HCT116 (cell line): Measurements from ENCODE around the gene FCN1. TPM values are rescaled to one million over a fixed set of nuclear protein-coding genes. Genes with fewer than 3 reads are reported as not detected.
"Not testable (repeated sequence)": the region's sequence is repeated elsewhere in the genome, so short reads cannot be mapped to it uniquely, and the experiment has no call there.

ENCODE experiments used
- ATAC-seq: fragments of 200-7000 bp; cut with Tn5 transposase; 2 replicates; pipeline ENCODE4 v1.9.1; 2020; ENCODE audit warnings: mild to moderate bottlenecking, moderate library complexity
- BruUV-seq: library from RNA; stranded (reverse); fragments of 400-500 nt; replicated peaks from 2 replicates; lab custom pipeline; 2021; lab: Mats Ljungman, UMichigan
- CTCF ChIA-PET: fragments of 300-600 bp; sonication (Branson Sonifier 250); formaldehyde crosslinking; loops from one replicate; lab custom pipeline; 2021; ENCODE audit warnings: antibody characterized with exemption; lab: Charles Lee
- POLR2A ChIA-PET: fragments of 300-600, 350-600 bp; sonication (Branson Sonifier 250); formaldehyde crosslinking; loops from one replicate; lab custom pipeline; 2021; ENCODE audit warnings: antibody characterized with exemption; lab: Charles Lee
- RAD21 ChIA-PET, 2 experiments: fragments of 300-600 bp; sonication (Branson Sonifier 250); formaldehyde crosslinking; loops; one replicate each; lab custom pipeline; 2023; ENCODE audit warnings: low total read pairs in 2 of 2; ENCODE audit not compliant: uncharacterized antibody in 2 of 2, unreplicated experiment in 2 of 2, low non-redundant PET in 1 of 2; lab: Charles Lee
- DNase-seq: peaks from one replicate; pipeline ENCODE4 v3.0.0-alpha.2; 2010; ENCODE audit warnings: low read depth, low spot score
- H2AFZ ChIP-seq: fragments of 200-600 bp; shearing (Covaris generic), sonication (generic); 2 replicates; pipeline ENCODE4 v1.6.1; 2017; ENCODE audit warnings: low read depth, mixed run types, mixed read lengths, antibody characterized with exemption, low read length; ENCODE audit not compliant: poor library complexity, severe bottlenecking
- H3K27ac ChIP-seq: 2 replicates; pipeline ENCODE4 v1.5.1; 2012; ENCODE audit warnings: low read depth, low read length
- H3K27me3 ChIP-seq: fragments of 200-600 bp; sonication (generic); 2 replicates; pipeline ENCODE4 v1.6.1; 2016; ENCODE audit warnings: mixed run types, low read length, mixed read lengths; ENCODE audit not compliant: insufficient read depth
- H3K36me3 ChIP-seq, 2 experiments: fragments of 200-500 bp in 1 of 2; fragments of 200-600 bp in 1 of 2; sonication (Bioruptor generic) in 1 of 2; sonication (generic) in 1 of 2; 2 replicates each; pipeline versions ENCODE4 v1.5.1 to v1.6.1; 2014 to 2016; ENCODE audit warnings: low read length in 2 of 2, inconsistent platforms in 1 of 2, mixed read lengths in 1 of 2, mixed run types in 1 of 2; ENCODE audit not compliant: insufficient read depth in 2 of 2, control insufficient read depth in 1 of 2
- H3K4me1 ChIP-seq, 2 experiments: fragments of 200-600 bp in 1 of 2; sonication (generic) in 1 of 2; 2 replicates each; pipeline versions ENCODE4 v1.5.1 to v1.6.1; 2012 to 2017; ENCODE audit warnings: low read length in 2 of 2, inconsistent platforms in 1 of 2, mild to moderate bottlenecking in 1 of 2, mixed read lengths in 1 of 2, mixed run types in 1 of 2, moderate library complexity in 1 of 2; ENCODE audit not compliant: insufficient read depth in 2 of 2, control insufficient read depth in 1 of 2
- H3K4me2 ChIP-seq: fragments of 200-600 bp; sonication (generic); 2 replicates; pipeline ENCODE4 v1.6.1; 2017; ENCODE audit warnings: mixed run types, low read length, mixed read lengths
- H3K4me3 ChIP-seq, 2 experiments: fragments of 200-600 bp in 1 of 2; sonication (generic) in 1 of 2; replicated peaks in 1 of 2; 2 replicates each; pipeline ENCODE4 v1.5.1; 2011 to 2016; ENCODE audit warnings: low read length in 2 of 2, control low read depth in 1 of 2, low read depth in 1 of 2, mild to moderate bottlenecking in 1 of 2, mixed read lengths in 1 of 2, mixed run types in 1 of 2
- H3K79me2 ChIP-seq: fragments of 200-600 bp; sonication (generic); 2 replicates; pipeline ENCODE4 v1.6.1; 2017; ENCODE audit warnings: mild to moderate bottlenecking, mixed run types, low read length, moderate library complexity, mixed read lengths; ENCODE audit not compliant: insufficient read depth
- H3K9ac ChIP-seq: fragments of 200-600 bp; sonication (generic); 2 replicates; pipeline ENCODE4 v1.6.1; 2016; ENCODE audit warnings: low read length, mixed read lengths
- H3K9me2 ChIP-seq: fragments of 200-600 bp; sonication (generic), shearing (Covaris generic); 2 replicates; pipeline ENCODE4 v1.6.1; 2017; ENCODE audit warnings: mixed run types, mild to moderate bottlenecking, moderate library complexity; ENCODE audit not compliant: insufficient read depth
- H3K9me3 ChIP-seq, 2 experiments: fragments of 200-500 bp in 1 of 2; fragments of 200-600 bp in 1 of 2; sonication (Bioruptor generic) in 1 of 2; sonication (generic) in 1 of 2; 2 replicates each; pipeline ENCODE4 v1.6.1; 2014 to 2017; ENCODE audit warnings: low read length in 2 of 2, mixed read lengths in 2 of 2, inconsistent platforms in 1 of 2, low read depth in 1 of 2, mild to moderate bottlenecking in 1 of 2, mixed run types in 1 of 2, moderate library complexity in 1 of 2; ENCODE audit not compliant: control insufficient read depth in 1 of 2, insufficient read depth in 1 of 2
- H4K20me1 ChIP-seq: fragments of 200-600 bp; sonication (generic), shearing (Covaris generic); 2 replicates; pipeline ENCODE4 v1.6.1; 2017; ENCODE audit warnings: mixed run types, mild to moderate bottlenecking, moderate library complexity; ENCODE audit not compliant: insufficient read depth
- CEBPB ChIP-seq: IDR thresholded peaks from 2 replicates; pipeline ENCODE4 v1.6.1; 2012; ENCODE audit warnings: low read depth
- EGR1 ChIP-seq: IDR thresholded peaks from 2 replicates; pipeline ENCODE4 v1.6.1; 2012; ENCODE audit warnings: low read depth
- ELF1 ChIP-seq: IDR thresholded peaks from 2 replicates; pipeline ENCODE4 v1.6.1; 2012; ENCODE audit warnings: low read depth, borderline replicate concordance
- EZH2 ChIP-seq: fragments of 200-600 bp; sonication (generic); IDR thresholded peaks from 2 replicates; pipeline ENCODE4 v1.6.1; 2017; ENCODE audit warnings: antibody characterized with exemption, mixed run types
- EZH2phosphoT487 ChIP-seq: fragments of 200-600 bp; IDR thresholded peaks from 2 replicates; pipeline ENCODE4 v1.6.1; 2018; ENCODE audit warnings: antibody characterized with exemption, borderline replicate concordance
- FOSL1 ChIP-seq: IDR thresholded peaks from 2 replicates; pipeline ENCODE4 v1.6.1; 2012; ENCODE audit warnings: low read depth
- RAD21 ChIP-seq: IDR thresholded peaks from 2 replicates; pipeline ENCODE4 v1.6.1; 2012; ENCODE audit warnings: low read depth, mild to moderate bottlenecking
- SIN3A ChIP-seq: IDR thresholded peaks from 2 replicates; pipeline ENCODE4 v1.6.1; 2012; ENCODE audit warnings: low read depth
- TCF7L2 ChIP-seq: IDR thresholded peaks from 2 replicates; pipeline ENCODE4 v1.7.0; 2011; ENCODE audit warnings: borderline replicate concordance, inconsistent platforms; ENCODE audit not compliant: insufficient read depth, insufficient read length; ENCODE audit errors: extremely low read depth
- ZFX ChIP-seq: fragments of 450-650 bp; IDR thresholded peaks from 2 replicates; pipeline ENCODE4 v1.6.1; 2017
- ZNF274 ChIP-seq: fragments of 200-500 bp; sonication (Bioruptor generic); IDR thresholded peaks from 2 replicates; pipeline ENCODE4 v1.6.1; 2014; ENCODE audit warnings: mild to moderate bottlenecking, low read depth, low read length, inconsistent platforms
- intact Hi-C: fragments of 100-400 bp; cut with micrococcal nuclease; formaldehyde crosslinking; loops from 2 replicates; pipeline ENCODE4 v1.10.0; 2022
- total RNA-seq: library from RNA; stranded (reverse); gene quantifications from one replicate; pipeline ENCODE4 v1.2.1, GENCODE V29; 2021; ENCODE audit not compliant: unreplicated experiment
- TF ChIP-seq, protein P1 (sequence below): IDR thresholded peaks from 2 replicates; pipeline ENCODE4 v1.6.1; 2011; ENCODE audit warnings: mild to moderate bottlenecking, low read length, moderate library complexity; ENCODE audit not compliant: insufficient replicate concordance; ENCODE audit errors: extremely low read depth
- TF ChIP-seq, protein P2 (sequence below): IDR thresholded peaks from 2 replicates; pipeline ENCODE4 v1.6.1; 2012
- TF ChIP-seq, protein P3 (sequence below), 3 experiments: fragments of 200-600 bp in 1 of 3; sonication (generic) in 1 of 3; IDR thresholded peaks in 2 of 3; conservative IDR thresholded peaks in 1 of 3; 2 replicates each; pipeline ENCODE4 v1.5.1; 2012 to 2017; ENCODE audit warnings: low read depth in 2 of 3, low read length in 2 of 3, antibody characterized with exemption in 1 of 3, borderline replicate concordance in 1 of 3, control low read depth in 1 of 3, mild to moderate bottlenecking in 1 of 3, mixed read lengths in 1 of 3, mixed run types in 1 of 3, moderate library complexity in 1 of 3; ENCODE audit not compliant: insufficient read depth in 1 of 3

Gene FCN1
- total RNA-seq, 1 experiment from 2014 or later: not detected

DNA sequence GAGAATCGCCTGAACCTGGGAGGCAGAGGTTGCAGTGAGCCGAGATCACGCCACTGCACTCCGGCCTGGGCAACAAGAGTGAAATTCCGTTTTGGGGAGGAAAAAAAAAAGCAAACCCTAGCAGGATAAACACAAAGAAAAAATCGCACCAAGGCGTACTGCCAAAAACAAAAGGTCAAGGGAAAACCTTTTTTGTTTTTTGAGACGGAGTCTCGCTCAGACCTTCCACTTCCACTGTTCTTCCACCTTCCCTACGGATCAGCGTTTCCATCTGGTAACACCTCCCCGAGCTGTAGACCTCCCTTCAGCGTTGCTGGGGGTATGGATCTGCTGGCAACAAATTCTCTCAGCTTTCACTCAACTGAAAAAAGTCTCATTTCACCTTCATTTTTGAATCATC, 57.2 kb downstream of the FCN1 start (continued):
- TF ChIP-seq, protein P1, sequence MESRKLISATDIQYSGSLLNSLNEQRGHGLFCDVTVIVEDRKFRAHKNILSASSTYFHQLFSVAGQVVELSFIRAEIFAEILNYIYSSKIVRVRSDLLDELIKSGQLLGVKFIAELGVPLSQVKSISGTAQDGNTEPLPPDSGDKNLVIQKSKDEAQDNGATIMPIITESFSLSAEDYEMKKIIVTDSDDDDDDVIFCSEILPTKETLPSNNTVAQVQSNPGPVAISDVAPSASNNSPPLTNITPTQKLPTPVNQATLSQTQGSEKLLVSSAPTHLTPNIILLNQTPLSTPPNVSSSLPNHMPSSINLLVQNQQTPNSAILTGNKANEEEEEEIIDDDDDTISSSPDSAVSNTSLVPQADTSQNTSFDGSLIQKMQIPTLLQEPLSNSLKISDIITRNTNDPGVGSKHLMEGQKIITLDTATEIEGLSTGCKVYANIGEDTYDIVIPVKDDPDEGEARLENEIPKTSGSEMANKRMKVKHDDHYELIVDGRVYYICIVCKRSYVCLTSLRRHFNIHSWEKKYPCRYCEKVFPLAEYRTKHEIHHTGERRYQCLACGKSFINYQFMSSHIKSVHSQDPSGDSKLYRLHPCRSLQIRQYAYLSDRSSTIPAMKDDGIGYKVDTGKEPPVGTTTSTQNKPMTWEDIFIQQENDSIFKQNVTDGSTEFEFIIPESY: no peak
- TF ChIP-seq ZFX (no peak), SIN3A (no peak)
- TF ChIP-seq, protein P2, sequence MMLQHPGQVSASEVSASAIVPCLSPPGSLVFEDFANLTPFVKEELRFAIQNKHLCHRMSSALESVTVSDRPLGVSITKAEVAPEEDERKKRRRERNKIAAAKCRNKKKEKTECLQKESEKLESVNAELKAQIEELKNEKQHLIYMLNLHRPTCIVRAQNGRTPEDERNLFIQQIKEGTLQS: no peak

DNA sequence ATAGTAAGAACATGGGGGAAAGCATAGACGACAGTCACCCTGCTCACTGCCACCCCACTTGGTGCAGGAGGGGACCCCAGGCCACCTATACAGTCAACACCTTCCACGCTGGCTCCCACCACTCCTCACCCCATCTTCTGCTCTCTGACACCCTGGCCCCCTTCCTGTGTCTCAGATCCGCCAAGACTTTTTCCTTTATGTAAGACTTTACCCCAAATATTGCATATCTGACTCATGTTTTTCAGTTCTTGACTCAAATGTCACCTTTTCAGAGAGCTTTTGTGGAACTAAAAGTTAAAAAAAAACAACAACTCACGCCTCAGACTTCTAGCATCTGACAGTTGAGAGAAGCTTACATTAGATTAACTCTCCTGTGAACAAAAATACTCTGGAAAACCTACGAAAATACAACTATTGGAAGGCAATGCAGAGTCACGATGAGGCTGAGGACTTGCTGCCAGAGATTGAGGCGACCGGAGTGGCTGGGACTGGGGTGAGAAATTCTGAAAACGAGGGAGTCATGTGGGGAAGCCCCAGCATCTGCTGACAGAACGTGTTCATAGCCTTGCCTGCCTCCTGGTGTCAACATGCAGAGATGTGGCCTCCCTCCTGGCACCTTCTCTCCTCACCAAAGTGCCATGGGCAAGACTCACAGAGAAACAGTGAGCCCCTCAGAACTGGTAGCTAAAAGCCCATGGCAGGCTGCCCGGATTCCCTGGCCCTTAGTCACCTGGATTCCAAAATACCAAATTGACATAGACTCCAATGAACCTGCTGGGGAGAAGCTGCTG, 59.5 kb downstream of the FCN1 start:
- no peak overlapping the region for H3K4me3 ChIP-seq
- peaks cover 9 to 11% of the 10 kb centered on the region in 2 experiments for H3K4me1 ChIP-seq
- no peaks in the 10 kb centered on the region for H3K79me2 ChIP-seq
- CTCF ChIA-PET: no interaction called here
- intact Hi-C loops: no loop called here
- peak overlapping the region; percentile 29; the same call in 1 of the 2 replicates for H3K4me2 ChIP-seq
- BruUV-seq: no TSS peak
- H3K9ac ChIP-seq: no peak overlapping the region
- TF ChIP-seq ZNF274 (no peak), EZH2 (no peak), ELF1 (no peak), RAD21 (peak; percentile 19; the same call in 1 of the 2 replicates), EGR1 (no peak), TCF7L2 (no peak), CEBPB (no peak), FOSL1 (peak; percentile 9; the same call in 1 of the 2 replicates), EZH2phosphoT487 (no peak)
- TF ChIP-seq, protein P3, sequence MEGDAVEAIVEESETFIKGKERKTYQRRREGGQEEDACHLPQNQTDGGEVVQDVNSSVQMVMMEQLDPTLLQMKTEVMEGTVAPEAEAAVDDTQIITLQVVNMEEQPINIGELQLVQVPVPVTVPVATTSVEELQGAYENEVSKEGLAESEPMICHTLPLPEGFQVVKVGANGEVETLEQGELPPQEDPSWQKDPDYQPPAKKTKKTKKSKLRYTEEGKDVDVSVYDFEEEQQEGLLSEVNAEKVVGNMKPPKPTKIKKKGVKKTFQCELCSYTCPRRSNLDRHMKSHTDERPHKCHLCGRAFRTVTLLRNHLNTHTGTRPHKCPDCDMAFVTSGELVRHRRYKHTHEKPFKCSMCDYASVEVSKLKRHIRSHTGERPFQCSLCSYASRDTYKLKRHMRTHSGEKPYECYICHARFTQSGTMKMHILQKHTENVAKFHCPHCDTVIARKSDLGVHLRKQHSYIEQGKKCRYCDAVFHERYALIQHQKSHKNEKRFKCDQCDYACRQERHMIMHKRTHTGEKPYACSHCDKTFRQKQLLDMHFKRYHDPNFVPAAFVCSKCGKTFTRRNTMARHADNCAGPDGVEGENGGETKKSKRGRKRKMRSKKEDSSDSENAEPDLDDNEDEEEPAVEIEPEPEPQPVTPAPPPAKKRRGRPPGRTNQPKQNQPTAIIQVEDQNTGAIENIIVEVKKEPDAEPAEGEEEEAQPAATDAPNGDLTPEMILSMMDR (IDR thresholded peaks at IDR 0.05 in 2 of 3, conservative IDR thresholded peaks at IDR 0.05 in 1 of 3; ENCODE audit: borderline replicate concordance in 1 of 3, insufficient read depth in 1 of 3, low read depth in 2 of 3, low read length in 2 of 3): peak in 2 of 3 experiments; percentile 7 to 13; a peak in 1 of 6 replicates
- RAD21 ChIA-PET: no interaction called here
- H2AFZ ChIP-seq: no peak overlapping the region
- H3K27me3 ChIP-seq: peaks cover 24% of the 10 kb centered on the region
- H3K9me3 ChIP-seq: no peaks in the 10 kb centered on the region
- POLR2A ChIA-PET: no interaction called here
- ATAC-seq: peak; percentile 84
- no peak overlapping the region for H3K27ac ChIP-seq
- no peak for DNase-seq
- H3K9me2 ChIP-seq: no peaks in the 10 kb centered on the region
- H4K20me1 ChIP-seq: no peaks in the 10 kb centered on the region
- H3K36me3 ChIP-seq: no peaks in the 10 kb centered on the region

DNA sequence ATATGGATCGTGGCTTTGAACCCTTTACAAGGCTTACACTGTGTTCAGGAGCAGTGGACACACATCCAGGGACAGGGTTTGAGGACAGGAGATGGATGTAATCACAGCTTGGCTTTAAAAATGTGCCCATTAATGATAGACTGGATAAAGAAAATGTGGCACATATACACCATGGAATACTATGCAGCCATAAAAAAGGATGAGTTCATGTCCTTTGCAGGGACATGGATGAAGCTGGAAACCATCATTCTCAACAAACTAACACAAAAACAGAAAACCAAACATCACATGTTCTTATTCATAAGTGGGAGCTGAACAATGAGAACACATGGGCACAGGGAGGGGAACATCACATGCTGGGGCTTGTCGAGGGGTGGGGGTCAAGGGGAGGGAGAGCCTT, 60.3 kb downstream of the FCN1 start:
- H3K4me2 ChIP-seq, H4K20me1 ChIP-seq, H3K4me3 ChIP-seq, CTCF ChIA-PET, H3K9ac ChIP-seq, POLR2A ChIA-PET, intact Hi-C loops, H3K36me3 ChIP-seq, H3K9me2 ChIP-seq, H2AFZ ChIP-seq, DNase-seq, RAD21 ChIA-PET, H3K9me3 ChIP-seq, H3K79me2 ChIP-seq, H3K27ac ChIP-seq, ATAC-seq, BruUV-seq: not testable (repeated sequence)
- Histone ChIP-seq H3K27me3 (peaks cover 26% of the 10 kb centered on the region), H3K4me1 (peaks cover 9 to 11% of the 10 kb centered on the region in 2 experiments)
